Measurements from ENCODE around the gene IFI30.

GRCh38 chr19:18218600-18218999, 45.0 kb downstream of the IFI30 start:
- TF ChIP-seq CTCF (IDR thresholded peaks at IDR 0.05) (no peak), EP300 (IDR thresholded peaks at IDR 0.05; ENCODE audit: low read depth) (no peak), POLR2A (IDR thresholded peaks at IDR 0.05) (no peak)
